Peyer's patch (tissue), 4 donors: ENCODE data around the gene ZNF83.

ENCODE experiments used
- POLR2A ChIP-seq, 2 donors: fragments of 450-650 bp; IDR thresholded peaks; one replicate each; pipeline ENCODE4 v1.5.1; 2017; ENCODE audit warnings: antibody characterized with exemption in 2 of 2, mild to moderate bottlenecking in 2 of 2, moderate library complexity in 2 of 2
- TF ChIP-seq, protein P1 (sequence below), 6 experiments: fragments of 450-650 bp in 4 of 6; fragments of 200-600 bp in 2 of 6; sonication (generic) in 1 of 6; IDR thresholded peaks; one replicate each; pipeline ENCODE4 v1.5.1; 2017 to 2019; ENCODE audit warnings: antibody characterized with exemption in 6 of 6, mild to moderate bottlenecking in 3 of 6, moderate library complexity in 1 of 6

DNA sequence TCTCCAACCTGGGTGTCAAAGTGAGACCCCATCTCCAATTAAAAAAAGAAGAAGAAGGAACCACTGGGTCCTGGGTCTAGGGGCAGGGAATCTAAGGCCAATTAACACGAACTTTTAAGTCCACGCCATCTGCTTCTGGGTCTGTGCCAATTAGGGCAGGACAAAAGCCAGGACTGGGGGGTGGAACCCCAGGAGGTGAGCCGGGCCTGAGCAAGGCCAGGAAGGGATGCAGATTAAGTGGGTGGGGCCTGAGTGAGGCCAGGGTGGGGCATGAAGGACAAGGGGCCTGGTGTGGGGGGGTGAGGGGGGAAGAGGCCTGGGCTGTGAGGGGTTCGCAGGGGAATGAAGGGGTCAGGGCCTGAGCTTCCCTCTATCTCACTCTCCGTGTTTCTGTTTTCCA lies 26.3 kb upstream of the ZNF83 start:
- TF ChIP-seq, protein P1, sequence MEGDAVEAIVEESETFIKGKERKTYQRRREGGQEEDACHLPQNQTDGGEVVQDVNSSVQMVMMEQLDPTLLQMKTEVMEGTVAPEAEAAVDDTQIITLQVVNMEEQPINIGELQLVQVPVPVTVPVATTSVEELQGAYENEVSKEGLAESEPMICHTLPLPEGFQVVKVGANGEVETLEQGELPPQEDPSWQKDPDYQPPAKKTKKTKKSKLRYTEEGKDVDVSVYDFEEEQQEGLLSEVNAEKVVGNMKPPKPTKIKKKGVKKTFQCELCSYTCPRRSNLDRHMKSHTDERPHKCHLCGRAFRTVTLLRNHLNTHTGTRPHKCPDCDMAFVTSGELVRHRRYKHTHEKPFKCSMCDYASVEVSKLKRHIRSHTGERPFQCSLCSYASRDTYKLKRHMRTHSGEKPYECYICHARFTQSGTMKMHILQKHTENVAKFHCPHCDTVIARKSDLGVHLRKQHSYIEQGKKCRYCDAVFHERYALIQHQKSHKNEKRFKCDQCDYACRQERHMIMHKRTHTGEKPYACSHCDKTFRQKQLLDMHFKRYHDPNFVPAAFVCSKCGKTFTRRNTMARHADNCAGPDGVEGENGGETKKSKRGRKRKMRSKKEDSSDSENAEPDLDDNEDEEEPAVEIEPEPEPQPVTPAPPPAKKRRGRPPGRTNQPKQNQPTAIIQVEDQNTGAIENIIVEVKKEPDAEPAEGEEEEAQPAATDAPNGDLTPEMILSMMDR (IDR thresholded peaks at IDR 0.05): no peak
- TF ChIP-seq POLR2A (IDR thresholded peaks at IDR 0.05): no peak
